Neural cell (in vitro differentiated cells): ENCODE results near the gene TMED6. TPM values are rescaled to one million over a fixed set of nuclear protein-coding genes. Genes with fewer than 3 reads are reported as not detected.

ENCODE experiments used
- H2AFZ ChIP-seq: fragments of 200-600, 300-800 bp; sonication (generic), shearing (Covaris generic); 2 replicates; pipeline ENCODE4 v1.6.0; 2014; ENCODE audit warnings: low read depth, mild to moderate bottlenecking, antibody characterized with exemption, low read length, moderate library complexity
- H3F3A ChIP-seq: fragments of 200-600 bp; shearing (Covaris generic); 2 replicates; pipeline ENCODE4 v1.6.1; 2016; ENCODE audit warnings: mild to moderate bottlenecking, moderate library complexity, mixed read lengths, antibody characterized with exemption, low read length; ENCODE audit not compliant: insufficient read depth, poor library complexity, severe bottlenecking
- H3K27ac ChIP-seq: fragments of 200-600, 300-800 bp; sonication (generic), shearing (Covaris generic); 2 replicates; pipeline ENCODE4 v1.5.1; 2014; ENCODE audit warnings: mild to moderate bottlenecking, low read length, moderate library complexity
- H3K27me3 ChIP-seq: fragments of 300-800, 200-600 bp; sonication (generic), shearing (Covaris generic); 2 replicates; pipeline ENCODE4 v1.6.0; 2014; ENCODE audit warnings: mild to moderate bottlenecking, low read depth, low read length, moderate library complexity; ENCODE audit not compliant: insufficient read depth
- H3K36me3 ChIP-seq: fragments of 300-800, 200-600 bp; sonication (generic), shearing (Covaris generic); 2 replicates; pipeline ENCODE4 v1.5.1; 2014; ENCODE audit warnings: mild to moderate bottlenecking, antibody characterized with exemption, low read length, moderate library complexity; ENCODE audit not compliant: insufficient read depth
- H3K4me2 ChIP-seq: fragments of 300-800, 200-600 bp; sonication (generic), shearing (Covaris generic); 2 replicates; pipeline ENCODE4 v1.6.0; 2014; ENCODE audit warnings: mild to moderate bottlenecking, low read length
- H3K4me3 ChIP-seq: fragments of 300-800, 200-600 bp; sonication (generic), shearing (Covaris generic); 2 replicates; pipeline ENCODE4 v1.5.1; 2014; ENCODE audit warnings: mild to moderate bottlenecking, low read length, moderate library complexity
- H3K79me2 ChIP-seq: fragments of 200-600 bp; shearing (Covaris generic); replicated peaks from 2 replicates; pipeline ENCODE4 v1.6.0; 2014; ENCODE audit warnings: mild to moderate bottlenecking, low read length, moderate library complexity; ENCODE audit not compliant: insufficient read depth
- H3K9ac ChIP-seq: fragments of 300-800, 200-600 bp; sonication (generic), shearing (Covaris generic); 2 replicates; pipeline ENCODE4 v1.6.1; 2016; ENCODE audit warnings: mild to moderate bottlenecking, low read length, mixed read lengths
- H3K9me2 ChIP-seq: fragments of 200-600 bp; shearing (Covaris generic); 2 replicates; pipeline ENCODE4 v1.6.1; 2016; ENCODE audit warnings: mild to moderate bottlenecking, low read length, mixed read lengths; ENCODE audit not compliant: insufficient read depth
- H3K9me3 ChIP-seq: fragments of 200-600, 300-800 bp; sonication (generic), shearing (Covaris generic); 2 replicates; pipeline ENCODE4 v1.6.1; 2016; ENCODE audit warnings: mild to moderate bottlenecking, mixed run types, low read length, moderate library complexity, mixed read lengths
- H4K20me1 ChIP-seq: fragments of 200-600 bp; shearing (Covaris generic); 2 replicates; pipeline ENCODE4 v1.6.1; 2016; ENCODE audit warnings: mild to moderate bottlenecking, mixed run types; ENCODE audit not compliant: insufficient read depth
- MXI1 ChIP-seq: fragments of 450-650 bp; conservative IDR thresholded peaks from 2 replicates; pipeline ENCODE4 v1.6.1; 2014; ENCODE audit warnings: antibody characterized with exemption, mild to moderate bottlenecking; ENCODE audit not compliant: poor library complexity, severe bottlenecking
- SMC3 ChIP-seq: fragments of 450-650 bp; conservative IDR thresholded peaks from 2 replicates; pipeline ENCODE4 v1.6.1; 2014; ENCODE audit warnings: antibody characterized with exemption, mild to moderate bottlenecking, moderate library complexity; ENCODE audit not compliant: poor library complexity
- polyA plus RNA-seq: library from polyadenylated mRNA; depleted of rRNA; stranded (reverse); fragments of >200 nt; gene quantifications from 2 replicates; pipeline ENCODE4 v1.2.3, GENCODE V29; 2014

Gene TMED6
- polyA plus RNA-seq, 1 donor from 2014 or later = not detected

DNA sequence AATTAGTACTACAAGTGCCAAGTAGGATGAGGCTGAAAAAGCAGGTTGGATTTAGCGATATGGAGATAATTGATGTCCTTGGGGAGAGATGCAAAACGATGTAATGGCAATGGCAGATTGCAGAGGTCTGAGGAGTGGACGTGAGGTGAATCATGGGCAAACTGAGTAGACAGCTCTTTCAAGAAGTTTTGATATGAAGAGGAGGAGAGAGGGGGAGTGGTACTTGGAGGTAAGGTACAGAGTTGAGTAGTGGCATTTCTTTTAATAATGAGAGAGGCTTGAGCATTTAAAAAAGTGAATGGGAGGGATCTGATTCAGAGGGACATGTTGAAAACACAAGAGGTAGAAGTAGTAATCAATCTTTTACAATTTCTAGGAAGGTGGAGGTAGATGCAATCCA lies 58.2 kb downstream of the TMED6 start:
- Histone ChIP-seq H3K27me3 (no peaks in the 10 kb centered on the region), H3K36me3 (no peaks in the 10 kb centered on the region), H3K79me2 (no peaks in the 10 kb centered on the region), H3F3A (no peaks in the 10 kb centered on the region), H4K20me1 (no peaks in the 10 kb centered on the region), H2AFZ (no peak overlapping the region), H3K4me3 (no peak overlapping the region), H3K9me3 (no peaks in the 10 kb centered on the region), H3K9me2 (no peaks in the 10 kb centered on the region), H3K27ac (no peak overlapping the region), H3K4me2 (no peak overlapping the region), H3K9ac (no peak overlapping the region)
- TF ChIP-seq SMC3 (no peak), MXI1 (no peak)

Other genes starting within 250 kb of the TMED6 start
- gene HAS3, start 246.1 kb downstream of the TMED6 start, polyA plus RNA-seq = 12.5 and 30.1 TPM in 2 replicates
- 109 and 133 TPM in 2 replicates for gene CHTF8, start 219.2 kb downstream of the TMED6 start, polyA plus RNA-seq
- 18.5 and 23.6 TPM in 2 replicates for gene UTP4, start 219.1 kb downstream of the TMED6 start, polyA plus RNA-seq
- gene SNTB2, start 164.6 kb downstream of the TMED6 start, polyA plus RNA-seq = 7.0 and 8.2 TPM in 2 replicates
- gene VPS4A, start 40.4 kb downstream of the TMED6 start, polyA plus RNA-seq = 46.3 and 52.6 TPM in 2 replicates
- 5.1 and 6.0 TPM in 2 replicates for gene PDF, start 21.2 kb downstream of the TMED6 start, polyA plus RNA-seq
- gene COG8, start 12.2 kb downstream of the TMED6 start, polyA plus RNA-seq = 27.8 and 44.4 TPM in 2 replicates
- 12.2 and 15.8 TPM in 2 replicates for gene NIP7, start 12.0 kb downstream of the TMED6 start, polyA plus RNA-seq
- gene TERF2, start 34.2 kb upstream of the TMED6 start, polyA plus RNA-seq = 26.7 and 27.7 TPM in 2 replicates
- 70.4 and 93.5 TPM in 2 replicates for gene CYB5B, start 72.8 kb upstream of the TMED6 start, polyA plus RNA-seq
- gene NFAT5, start 214.2 kb upstream of the TMED6 start, polyA plus RNA-seq = 9.2 and 11.5 TPM in 2 replicates